Stimulated activated CD8-positive, alpha-beta memory T cell treated with anti-CD3 and anti-CD28 coated beads, Interleukin-7, amount 100 ng/mL, for 24 hours (primary cell): ENCODE results near the gene SDR42E1.

Experiments used
- DNase-seq: peaks from one replicate; pipeline ENCODE4 v3.0.0-alpha.2; 2020; ENCODE audit warnings: low read depth

Gene SDR42E1

GRCh38 chr16:82011199-82011641 lies at the start of gene SDR42E1:
Gene SDR42E1 (minus strand): TSS chr16:82011470. CDS start chr16:82000858, 10,612 bp downstream.
- DNase-seq = peak; percentile 26

- DNase-seq = no peak
Observed at GRCh38 chr16:82059983-82060421, 48.7 kb upstream of the SDR42E1 start.

GRCh38 chr16:82059161-82059982 lies 48.1 kb upstream of the SDR42E1 start:
- DNase-seq = no peak

GRCh38 chr16:82056550-82056896 lies 45.3 kb upstream of the SDR42E1 start:
- no peak for DNase-seq

- no peak for DNase-seq
Observed at GRCh38 chr16:82055728-82056549, 44.7 kb upstream of the SDR42E1 start.

- no peak for DNase-seq
Observed at GRCh38 chr16:82055117-82055516, 43.8 kb upstream of the SDR42E1 start.

GRCh38 chr16:82051656-82052055 lies 40.4 kb upstream of the SDR42E1 start:
- DNase-seq = no peak

- no peak for DNase-seq
Observed at GRCh38 chr16:82050909-82051357, 39.7 kb upstream of the SDR42E1 start.

GRCh38 chr16:82050506-82050905 lies 39.2 kb upstream of the SDR42E1 start:
- DNase-seq = no peak

- DNase-seq = no peak
Observed at GRCh38 chr16:82049484-82049883, 38.2 kb upstream of the SDR42E1 start.

- no peak for DNase-seq
Observed at GRCh38 chr16:82047787-82048186, 36.5 kb upstream of the SDR42E1 start.

- no peak for DNase-seq
Observed at GRCh38 chr16:82047374-82047773, 36.1 kb upstream of the SDR42E1 start.

GRCh38 chr16:82046941-82047340 lies 35.7 kb upstream of the SDR42E1 start:
- DNase-seq = no peak

GRCh38 chr16:82046541-82046940 lies 35.3 kb upstream of the SDR42E1 start:
- DNase-seq = no peak

- no peak for DNase-seq
Observed at GRCh38 chr16:82045465-82045864, 34.2 kb upstream of the SDR42E1 start.

- no peak for DNase-seq
Observed at GRCh38 chr16:82044585-82044911, 33.3 kb upstream of the SDR42E1 start.

GRCh38 chr16:82043680-82044584 lies 32.7 kb upstream of the SDR42E1 start:
- DNase-seq = no peak

- no peak for DNase-seq
Observed at GRCh38 chr16:82042846-82043245, 31.6 kb upstream of the SDR42E1 start.

GRCh38 chr16:82042144-82042543 lies 30.9 kb upstream of the SDR42E1 start:
- no peak for DNase-seq

- DNase-seq = no peak
Observed at GRCh38 chr16:82041542-82041941, 30.3 kb upstream of the SDR42E1 start.

- DNase-seq = no peak
Observed at GRCh38 chr16:82040296-82040695, 29.0 kb upstream of the SDR42E1 start.

GRCh38 chr16:82037666-82038065 lies 26.4 kb upstream of the SDR42E1 start:
- no peak for DNase-seq
